Ovary (tissue), 3 donors: ENCODE results near the gene CPED1.

Source experiments
- CTCF ChIP-seq, 3 donors: fragments of 450-650 bp in 2 of 3; fragments of 200-600 bp in 1 of 3; IDR thresholded peaks; one replicate each; pipeline versions ENCODE4 v1.5.1 to v1.8.0; 2016 to 2022; ENCODE audit warnings: antibody characterized with exemption in 3 of 3, mild to moderate bottlenecking in 1 of 3
- EP300 ChIP-seq: sonication (generic); formaldehyde crosslinking; IDR thresholded peaks from one replicate; pipeline ENCODE4 v1.6.1; 2017; ENCODE audit warnings: antibody characterized with exemption
- POLR2A ChIP-seq: fragments of 450-650 bp; IDR thresholded peaks from one replicate; pipeline ENCODE4 v1.6.1; 2017; ENCODE audit warnings: antibody characterized with exemption, mild to moderate bottlenecking, moderate library complexity
- donor health status: DM: no; HTN: no; CAD: no.

GRCh38 chr7:121198502-121198901 lies 210.0 kb downstream of the CPED1 start:
- TF ChIP-seq EP300 (no peak), CTCF (IDR thresholded peaks at IDR 0.05) (no peak), POLR2A (no peak)
